ENCODE data around the gene RPP38.
A peak's percentile ranks its signal among the peaks of the same experiment; 100 is the strongest.

The RPP38 gene

DNA sequence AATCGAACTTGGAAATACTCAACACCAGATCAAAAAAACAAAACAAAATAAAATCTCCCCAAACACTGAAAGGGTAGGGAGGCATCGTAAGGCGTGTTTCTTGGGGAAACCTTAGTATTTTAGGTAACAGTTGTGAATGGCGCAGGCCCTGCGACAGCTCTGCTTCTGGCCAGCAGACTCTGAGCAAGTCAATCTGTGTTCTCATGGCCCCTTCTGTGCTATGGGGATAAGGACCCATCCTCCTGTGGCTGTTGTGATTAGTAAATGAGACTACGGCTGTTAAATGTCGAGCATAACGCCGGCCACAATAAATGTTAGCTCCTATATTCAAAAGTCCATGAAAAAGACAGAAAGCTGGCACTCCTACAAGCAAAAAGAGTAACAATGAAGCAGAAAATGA is 27.0 kb downstream of the RPP38 start:
- H3K4me3 ChIP-seq (ENCODE audit: low read length) = no peak overlapping the region
- TF ChIP-seq ZNF274 (IDR thresholded peaks at IDR 0.05; ENCODE audit: low read depth, low read length) = no peak

DNA sequence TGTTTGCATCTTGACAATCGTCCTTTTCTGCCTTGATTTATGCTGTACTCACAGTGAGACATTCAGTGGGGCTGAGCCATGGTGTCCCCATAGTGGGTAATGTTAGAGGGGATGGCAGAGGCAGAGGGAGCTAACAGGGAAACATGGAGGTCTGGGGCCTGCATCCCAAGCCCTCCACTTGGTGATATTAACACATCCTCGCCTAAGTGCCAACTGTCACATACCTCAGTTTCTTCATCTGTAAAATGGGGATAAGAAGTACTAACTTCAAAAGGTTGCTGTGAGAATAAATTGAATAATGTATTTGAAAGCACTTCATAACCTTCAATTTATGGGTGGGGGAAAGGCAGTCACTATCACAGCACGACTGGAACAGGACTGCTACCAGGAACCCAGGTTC is 27.8 kb downstream of the RPP38 start:
- no peak overlapping the region for H3K4me3 ChIP-seq (ENCODE audit: low read length)
- no peak for TF ChIP-seq ZNF274 (IDR thresholded peaks at IDR 0.05; ENCODE audit: low read depth, low read length)

- no peak overlapping the region for H3K4me3 ChIP-seq (ENCODE audit: low read length)
- TF ChIP-seq ZNF274 (IDR thresholded peaks at IDR 0.05; ENCODE audit: low read depth, low read length) = no peak
Measured at GRCh38 chr10:15131330-15131729, 34.2 kb downstream of the RPP38 start.

- no peak overlapping the region for H3K4me3 ChIP-seq (ENCODE audit: low read length)
- no peak for TF ChIP-seq ZNF274 (IDR thresholded peaks at IDR 0.05; ENCODE audit: low read depth, low read length)
Measured at GRCh38 chr10:15136129-15137035, 39.2 kb downstream of the RPP38 start.

DNA sequence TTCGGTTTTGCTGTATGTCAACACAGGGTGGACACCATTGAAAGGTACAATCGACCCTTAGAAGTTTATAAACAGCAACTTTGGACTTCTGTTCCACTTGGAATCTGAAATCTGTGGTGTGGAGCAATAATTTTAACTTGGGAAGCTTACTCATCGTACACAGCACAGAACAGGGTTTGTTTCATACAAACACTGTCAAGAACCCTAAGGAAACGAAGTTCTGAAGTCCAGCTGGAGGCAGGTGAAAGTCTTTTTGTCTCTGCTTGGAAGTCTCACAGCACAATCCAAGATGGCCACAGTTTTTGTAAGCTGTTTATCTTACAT is 39.8 kb downstream of the RPP38 start:
- no peak overlapping the region for H3K4me3 ChIP-seq (ENCODE audit: low read length)
- TF ChIP-seq ZNF274 (IDR thresholded peaks at IDR 0.05; ENCODE audit: low read depth, low read length) = no peak

DNA sequence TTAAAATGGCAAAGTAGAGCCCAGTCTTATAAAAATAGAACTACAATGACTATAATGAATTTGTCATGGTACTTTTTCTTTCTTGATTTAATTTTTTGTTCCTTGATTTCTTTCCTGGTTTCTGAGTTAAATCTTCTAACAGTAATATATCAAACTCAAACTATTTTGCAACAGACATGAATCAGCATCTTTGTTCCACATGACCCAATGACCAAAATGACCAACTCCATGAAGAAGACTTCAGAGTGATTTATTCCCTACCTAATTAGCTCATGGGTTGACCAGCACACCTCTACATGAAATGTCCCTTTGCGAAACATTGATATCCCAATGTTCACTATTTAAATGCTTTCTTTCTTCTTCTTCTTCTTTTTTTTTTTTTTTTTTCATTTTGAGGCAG is 40.5 kb downstream of the RPP38 start:
- no peak for TF ChIP-seq ZNF274 (IDR thresholded peaks at IDR 0.05; ENCODE audit: low read depth, low read length)
- no peak overlapping the region for H3K4me3 ChIP-seq (ENCODE audit: low read length)

GRCh38 chr10:15140698-15141097 is 43.5 kb downstream of the RPP38 start:
- no peak for TF ChIP-seq ZNF274 (IDR thresholded peaks at IDR 0.05; ENCODE audit: low read depth, low read length)
- no peak overlapping the region for H3K4me3 ChIP-seq (ENCODE audit: low read length)

- TF ChIP-seq ZNF274 (IDR thresholded peaks at IDR 0.05; ENCODE audit: low read depth, low read length) = no peak
- H3K4me3 ChIP-seq (ENCODE audit: low read length) = peak overlapping the region; percentile 21
Measured at GRCh38 chr10:15141136-15142054, 44.2 kb downstream of the RPP38 start.

DNA sequence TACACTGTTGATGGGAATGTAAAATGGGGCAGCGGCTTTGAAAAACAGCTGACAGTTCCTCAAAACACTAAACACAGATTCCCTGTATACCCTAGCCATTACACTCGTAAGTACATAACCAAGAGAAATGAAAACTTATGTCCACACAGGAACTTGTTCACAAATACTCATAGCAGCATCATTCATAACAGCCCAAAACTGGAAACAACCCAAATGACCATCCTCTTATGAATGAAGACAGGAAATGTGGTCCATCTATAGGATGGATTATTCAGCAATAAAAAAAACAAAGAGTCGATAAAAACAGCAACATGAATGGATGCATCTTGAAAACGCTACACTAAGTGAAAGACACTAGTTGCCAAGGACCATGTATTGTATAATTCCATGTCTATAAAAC is 47.6 kb downstream of the RPP38 start:
- no peak overlapping the region for H3K4me3 ChIP-seq (ENCODE audit: low read length)
- no peak for TF ChIP-seq ZNF274 (IDR thresholded peaks at IDR 0.05; ENCODE audit: low read depth, low read length)

- TF ChIP-seq ZNF274 (IDR thresholded peaks at IDR 0.05; ENCODE audit: low read depth, low read length) = no peak
- no peak overlapping the region for H3K4me3 ChIP-seq (ENCODE audit: low read length)
Measured at GRCh38 chr10:15146366-15146765, 49.2 kb downstream of the RPP38 start.

GRCh38 chr10:15147594-15148392 is 50.6 kb downstream of the RPP38 start:
- TF ChIP-seq ZNF274 (IDR thresholded peaks at IDR 0.05; ENCODE audit: low read depth, low read length) = no peak
- no peak overlapping the region for H3K4me3 ChIP-seq (ENCODE audit: low read length)

- TF ChIP-seq ZNF274 (IDR thresholded peaks at IDR 0.05; ENCODE audit: low read depth, low read length) = no peak
- H3K4me3 ChIP-seq (ENCODE audit: low read length) = no peak overlapping the region
Measured at GRCh38 chr10:15149042-15149771, 52.1 kb downstream of the RPP38 start.

DNA sequence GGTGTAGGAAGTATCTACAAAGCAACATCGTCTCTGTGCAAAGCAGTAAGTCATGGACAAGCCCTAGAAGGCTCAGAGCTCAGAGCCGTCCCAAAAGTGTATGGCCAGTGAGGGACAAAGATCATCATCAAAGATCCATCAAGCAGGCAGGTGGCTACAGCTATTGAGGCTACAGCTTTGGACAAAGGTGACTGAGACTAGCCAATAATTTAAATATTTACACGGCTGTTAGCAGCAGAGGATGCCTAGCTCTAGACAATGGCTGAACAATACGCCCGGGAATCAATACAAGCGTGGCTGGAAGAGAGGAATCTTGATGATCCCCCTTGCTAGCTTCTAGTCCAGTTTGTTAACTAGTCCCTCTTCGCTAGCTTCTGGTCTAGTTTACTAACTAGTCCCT is 53.4 kb downstream of the RPP38 start:
- H3K4me3 ChIP-seq (ENCODE audit: low read length) = no peak overlapping the region
- TF ChIP-seq ZNF274 (IDR thresholded peaks at IDR 0.05; ENCODE audit: low read depth, low read length) = no peak
